ENCODE measurements around the gene MINPP1.
"Not testable (repeated sequence)": the region's sequence is repeated elsewhere in the genome, so short reads cannot be mapped to it uniquely, and the experiment has no call there.

GRCh38 chr10:87461751-87462150 lies 42.9 kb upstream of the MINPP1 start:
- TF ChIP-seq, protein P1, sequence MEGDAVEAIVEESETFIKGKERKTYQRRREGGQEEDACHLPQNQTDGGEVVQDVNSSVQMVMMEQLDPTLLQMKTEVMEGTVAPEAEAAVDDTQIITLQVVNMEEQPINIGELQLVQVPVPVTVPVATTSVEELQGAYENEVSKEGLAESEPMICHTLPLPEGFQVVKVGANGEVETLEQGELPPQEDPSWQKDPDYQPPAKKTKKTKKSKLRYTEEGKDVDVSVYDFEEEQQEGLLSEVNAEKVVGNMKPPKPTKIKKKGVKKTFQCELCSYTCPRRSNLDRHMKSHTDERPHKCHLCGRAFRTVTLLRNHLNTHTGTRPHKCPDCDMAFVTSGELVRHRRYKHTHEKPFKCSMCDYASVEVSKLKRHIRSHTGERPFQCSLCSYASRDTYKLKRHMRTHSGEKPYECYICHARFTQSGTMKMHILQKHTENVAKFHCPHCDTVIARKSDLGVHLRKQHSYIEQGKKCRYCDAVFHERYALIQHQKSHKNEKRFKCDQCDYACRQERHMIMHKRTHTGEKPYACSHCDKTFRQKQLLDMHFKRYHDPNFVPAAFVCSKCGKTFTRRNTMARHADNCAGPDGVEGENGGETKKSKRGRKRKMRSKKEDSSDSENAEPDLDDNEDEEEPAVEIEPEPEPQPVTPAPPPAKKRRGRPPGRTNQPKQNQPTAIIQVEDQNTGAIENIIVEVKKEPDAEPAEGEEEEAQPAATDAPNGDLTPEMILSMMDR (IDR thresholded peaks at IDR 0.05; ENCODE audit: low read length) = not testable (repeated sequence)
- TF ChIP-seq EZH2 (IDR thresholded peaks at IDR 0.05; ENCODE audit: borderline replicate concordance, low read length) = not testable (repeated sequence)
